ENCODE measurements around the gene RTN3. TPM values are rescaled to one million over a fixed set of nuclear protein-coding genes. Genes with fewer than 3 reads are reported as not detected.

Gene RTN3
- total RNA-seq, 1 experiment from 2014 or later: 173 TPM

GRCh38 chr11:63719987-63720386 lies 38.7 kb downstream of the RTN3 start:
- Histone ChIP-seq H4K8ac (replicated peaks; ENCODE audit: insufficient read length, low read depth, low read length) (no peak overlapping the region), H2BK5ac (ENCODE audit: insufficient read length, low read length) (no peak overlapping the region), H3K79me1 (ENCODE audit: insufficient read depth, low read depth, low read length, poor library complexity, severe bottlenecking) (peaks cover 7% of the 10 kb centered on the region), H4K5ac (ENCODE audit: insufficient read length, low read depth, low read length) (no peak overlapping the region), H3K4ac (ENCODE audit: low read depth, low read length) (no peak overlapping the region), H3T11ph (ENCODE audit: low read length) (no peak overlapping the region), H3K14ac (ENCODE audit: insufficient read depth, low read length) (no peak overlapping the region), H3K4me1 (ENCODE audit: insufficient read depth, low read length) (no peaks in the 10 kb centered on the region), H2BK12ac (ENCODE audit: insufficient read length, low read depth, low read length) (no peak overlapping the region), H2BK120ac (ENCODE audit: low read depth, low read length, poor library complexity, severe bottlenecking) (no peak overlapping the region), H4K20me1 (ENCODE audit: control insufficient read depth, insufficient read depth, insufficient read length) (no peaks in the 10 kb centered on the region), H4K91ac (ENCODE audit: insufficient read length, low read depth, low read length) (no peak overlapping the region), H2AK5ac (ENCODE audit: insufficient read length, low read length) (no peak overlapping the region), H2BK15ac (ENCODE audit: low read depth, low read length) (no peak overlapping the region), H3K23me2 (ENCODE audit: insufficient read length, low read depth, low read length, poor library complexity, severe bottlenecking) (no peaks in the 10 kb centered on the region), H3K79me2 (ENCODE audit: insufficient read depth, low read length) (peaks cover 4% of the 10 kb centered on the region; the same call in 1 of the 2 replicates), H2BK20ac (ENCODE audit: low read depth, low read length, poor library complexity, severe bottlenecking) (no peak overlapping the region), H3K9me3 (ENCODE audit: control insufficient read depth, low read depth, low read length) (no peaks in the 10 kb centered on the region), H3K27me3 (ENCODE audit: insufficient read depth, low read length) (no peaks in the 10 kb centered on the region), H3K18ac (ENCODE audit: insufficient read length, low read depth, low read length) (no peak overlapping the region), H3K4me2 (ENCODE audit: insufficient read depth, insufficient read length, low read length) (no peak overlapping the region), H3K56ac (ENCODE audit: insufficient read length, low read depth, low read length) (no peak overlapping the region), H3K23ac (ENCODE audit: insufficient read length, low read depth, low read length) (no peak overlapping the region), H3K9ac (ENCODE audit: extremely low read depth, insufficient read length, low read length) (no peak overlapping the region), H2AFZ (ENCODE audit: low read length) (no peak overlapping the region), H3K27ac (ENCODE audit: insufficient read length, low read depth, low read length) (no peak overlapping the region)
- no peaks in the 10 kb centered on the region for H3K9me3 Mint-ChIP-seq
- no peak overlapping the region for H3K4me3 Mint-ChIP-seq
- no peaks in the 10 kb centered on the region for H3K27me3 Mint-ChIP-seq (ENCODE audit: low read depth)
- no CpG with 5 or more reads among the region's 2 CpGs for WGBS (ENCODE audit: extremely low coverage, insufficient read length, low lambda C conversion rate)
- peaks cover 0 to 6% (median 5%) of the 10 kb centered on the region in 3 experiments; a peak in 3 of 7 replicates for H3K36me3 Mint-ChIP-seq (ENCODE audit: insufficient read depth in 1 of 3, low read depth in 3 of 3)
- no peak for DNase-seq
- peaks cover 0 to 1% of the 10 kb centered on the region in 2 experiments; a peak in 1 of 4 replicates for H3K4me1 Mint-ChIP-seq
- no peak for TF ChIP-seq CTCF (conservative IDR thresholded peaks at IDR 0.05)
- no peak overlapping the region for H3K27ac Mint-ChIP-seq
